ENCODE results near the gene SOX6.

- TF ChIP-seq CTCF (IDR thresholded peaks at IDR 0.05) (no peak), POLR2A (IDR thresholded peaks at IDR 0.05) (no peak)
Observed at GRCh38 chr11:15977116-15977515, 379.2 kb downstream of the SOX6 start.
